HepG2 (cell line): ENCODE data around the gene RNFT2. TPM values are rescaled to one million over a fixed set of nuclear protein-coding genes. Genes with fewer than 3 reads are reported as not detected.

Experiments used
- DR1 ChIP-seq: sonication (generic); formaldehyde crosslinking; IDR thresholded peaks from 2 replicates; pipeline ENCODE4 v1.8.0; 2021; ENCODE audit warnings: mild to moderate bottlenecking, missing genetic modification reagents, inconsistent platforms
- EEA1 ChIP-seq: sonication (generic); formaldehyde crosslinking; IDR thresholded peaks from 2 replicates; pipeline ENCODE4 v1.5.1; 2020; ENCODE audit warnings: mild to moderate bottlenecking, missing genetic modification reagents, borderline replicate concordance
- GATAD2A ChIP-seq: IDR thresholded peaks from 2 replicates; pipeline ENCODE4 v1.6.1; 2016
- HMG20B ChIP-seq: conservative IDR thresholded peaks from 2 replicates; pipeline ENCODE4 v1.6.1; 2016; ENCODE audit warnings: missing genetic modification reagents, missing compliant biosample characterization
- HNF1A ChIP-seq, 2 experiments: sonication (generic) in 1 of 2; formaldehyde crosslinking in 1 of 2; IDR thresholded peaks; 2 replicates each; pipeline versions ENCODE4 v1.4.0 to v1.6.1; 2016 to 2020; ENCODE audit warnings: borderline replicate concordance in 1 of 2, low read depth in 1 of 2, mild to moderate bottlenecking in 1 of 2, missing genetic modification reagents in 1 of 2
- KDM5A ChIP-seq: fragments of 200-600 bp; sonication (generic); IDR thresholded peaks from 2 replicates; pipeline ENCODE4 v1.7.0; 2018; ENCODE audit warnings: antibody characterized with exemption, mild to moderate bottlenecking, low read length, borderline replicate concordance
- MAFG ChIP-seq: sonication (generic); formaldehyde crosslinking; IDR thresholded peaks from 2 replicates; pipeline ENCODE4 v1.5.1; 2020; ENCODE audit warnings: mild to moderate bottlenecking, missing genetic modification reagents
- MBNL3 ChIP-seq: fragments of 250-450 bp; sonication (Bioruptor Pico); conservative IDR thresholded peaks from 2 replicates; pipeline ENCODE4 v1.8.0; 2022; ENCODE audit warnings: mild to moderate bottlenecking, inconsistent platforms
- MIER3 ChIP-seq: IDR thresholded peaks from 2 replicates; pipeline ENCODE4 v1.6.1; 2016; ENCODE audit warnings: missing compliant biosample characterization, borderline replicate concordance
- PAWR ChIP-seq: sonication (generic); formaldehyde crosslinking; IDR thresholded peaks from 2 replicates; pipeline ENCODE4 v1.4.0; 2020; ENCODE audit warnings: missing genetic modification reagents, mild to moderate bottlenecking, borderline replicate concordance
- PCBP2 ChIP-seq: fragments of 200-400 bp; formaldehyde crosslinking; optimal IDR thresholded peaks from 2 replicates; pipeline ENCODE3; 2018; ENCODE audit warnings: low read length, low read depth; ENCODE audit not compliant: poor library complexity, severe bottlenecking
- RORA ChIP-seq: sonication (generic); formaldehyde crosslinking; IDR thresholded peaks from 2 replicates; pipeline ENCODE4 v1.5.0; 2020; ENCODE audit warnings: mild to moderate bottlenecking, missing genetic modification reagents, moderate library complexity
- SATB2 ChIP-seq: sonication (generic); formaldehyde crosslinking; IDR thresholded peaks from 2 replicates; pipeline ENCODE4 v1.5.0; 2020; ENCODE audit warnings: missing genetic modification reagents
- TCF12 ChIP-seq, 2 experiments: fragments of 450-650 bp in 1 of 2; sonication (generic) in 1 of 2; formaldehyde crosslinking in 1 of 2; IDR thresholded peaks; 2 replicates each; pipeline versions ENCODE4 v1.6.1 to v1.8.0; 2017 to 2022; ENCODE audit warnings: antibody characterized with exemption in 1 of 2, mild to moderate bottlenecking in 1 of 2, missing genetic modification reagents in 1 of 2, moderate library complexity in 1 of 2
- TERF1 ChIP-seq: sonication (generic); formaldehyde crosslinking; IDR thresholded peaks from 2 replicates; pipeline ENCODE4 v1.8.0; 2022; ENCODE audit warnings: mild to moderate bottlenecking, missing genetic modification reagents, moderate library complexity
- ZBTB25 ChIP-seq: IDR thresholded peaks from 2 replicates; pipeline ENCODE4 v1.6.1; 2018; ENCODE audit warnings: missing genetic modification reagents
- ZBTB7A ChIP-seq: sonication (generic); formaldehyde crosslinking; IDR thresholded peaks from 2 replicates; pipeline ENCODE4 v1.8.0; 2022; ENCODE audit warnings: mild to moderate bottlenecking, missing genetic modification reagents
- ZC3H13 ChIP-seq: sonication (generic); formaldehyde crosslinking; IDR thresholded peaks from 2 replicates; pipeline ENCODE4 v1.8.1; 2023; ENCODE audit warnings: mild to moderate bottlenecking, missing genetic modification reagents, moderate library complexity
- ZNF17 ChIP-seq: sonication (generic); formaldehyde crosslinking; IDR thresholded peaks from 2 replicates; pipeline ENCODE4 v1.5.0; 2020; ENCODE audit warnings: mild to moderate bottlenecking, missing genetic modification reagents
- ZNF180 ChIP-seq: sonication (generic); formaldehyde crosslinking; IDR thresholded peaks from 2 replicates; pipeline ENCODE4 v1.4.0; 2020; ENCODE audit warnings: low read depth, missing genetic modification reagents, borderline replicate concordance
- ZNF432 ChIP-seq: sonication (generic); formaldehyde crosslinking; IDR thresholded peaks from 2 replicates; pipeline ENCODE4 v1.5.0; 2020; ENCODE audit warnings: missing genetic modification reagents, mild to moderate bottlenecking, borderline replicate concordance
- ZNF615 ChIP-seq: sonication (generic); formaldehyde crosslinking; IDR thresholded peaks from 2 replicates; pipeline ENCODE4 v1.5.0; 2020; ENCODE audit warnings: mild to moderate bottlenecking, missing genetic modification reagents, borderline replicate concordance
- ZNF7 ChIP-seq: IDR thresholded peaks from 2 replicates; pipeline ENCODE4 v1.6.1; 2016; ENCODE audit warnings: missing biosample characterization, missing genetic modification reagents
- ZNF720 ChIP-seq: sonication (generic); formaldehyde crosslinking; IDR thresholded peaks from 2 replicates; pipeline ENCODE4 v1.4.0; 2020; ENCODE audit warnings: missing genetic modification reagents
- ZNF816 ChIP-seq: sonication (generic); formaldehyde crosslinking; IDR thresholded peaks from 2 replicates; pipeline ENCODE4 v1.8.0; 2022; ENCODE audit warnings: missing genetic modification reagents, mild to moderate bottlenecking, borderline replicate concordance
- polyA plus RNA-seq, 8 experiments: library from polyadenylated mRNA; depleted of rRNA in 3 of 8; stranded (reverse) in 7 of 8; unstranded in 1 of 8; fragments of >200 nt; fragmentation: Illumina TruSeq in 4 of 8; extraction: Trizol in 4 of 8; gene quantifications; 2 replicates each; pipeline versions ENCODE4 v1.2.1 to v1.2.3, GENCODE V29; 2011 to 2016; ENCODE audit warnings: low read depth in 4 of 8, missing spikeins in 1 of 8, mixed read lengths in 1 of 8; ENCODE audit not compliant: insufficient read depth in 1 of 8
- total RNA-seq, 5 experiments: library from RNA; depleted of rRNA; stranded (reverse); fragments of >200 nt; fragmentation: Illumina TruSeq; extraction: Trizol; gene quantifications; 2 replicates each; pipeline ENCODE4 v1.2.3, GENCODE V29; 2016; ENCODE audit warnings: low read depth in 1 of 5

Gene RNFT2
- total and polyA plus RNA-seq, 2 of the 13 experiments (the other 11 are each of a cell fraction or from before 2014, with no cell fraction given) = 3.3 to 8.3 TPM

- TF ChIP-seq ZNF615 (CRISPR knock-in tag) (no peak), ZNF720 (CRISPR knock-in tag) (no peak), DR1 (CRISPR knock-in tag) (no peak), HNF1A (IDR thresholded peaks at IDR 0.05; ENCODE audit: low read depth) (no peak), HNF1A (CRISPR knock-in tag; IDR thresholded peaks at IDR 0.05; ENCODE audit: borderline replicate concordance) (no peak), ZNF432 (CRISPR knock-in tag) (no peak), RORA (no peak), ZNF180 (no peak), GATAD2A (CRISPR knock-in tag) (peak; percentile 72), ZBTB25 (CRISPR knock-in tag) (no peak), KDM5A (no peak), PAWR (CRISPR knock-in tag) (no peak), TCF12 (IDR thresholded peaks at IDR 0.05) (no peak), TCF12 (CRISPR knock-in tag; IDR thresholded peaks at IDR 0.05) (no peak), MIER3 (CRISPR knock-in tag) (peak; percentile 33; the same call in 1 of the 2 replicates), ZNF7 (CRISPR knock-in tag) (no peak), PCBP2 (no peak), SATB2 (CRISPR knock-in tag) (no peak), ZNF816 (no peak), MBNL3 (CRISPR knock-in tag) (no peak), ZC3H13 (no peak), ZBTB7A (CRISPR knock-in tag) (no peak), EEA1 (CRISPR knock-in tag) (no peak), HMG20B (CRISPR knock-in tag) (0 out of 2 replicates have a peak, but pooled peaks have one; percentile 39), ZNF17 (CRISPR knock-in tag) (no peak), MAFG (CRISPR knock-in tag) (no peak), TERF1 (CRISPR knock-in tag) (no peak)
Observed at GRCh38 chr12:116735951-116736599, 2.0 kb upstream of the RNFT2 start (continued).
